KMS-11 (cell line): Measurements from ENCODE around the gene LMF2.

Experiments
- H2AFZ ChIP-seq: fragments of 200-600 bp; sonication (generic); 2 replicates; pipeline ENCODE4 v1.6.1; 2016; ENCODE audit warnings: antibody characterized with exemption, mixed run types, low read depth
- H3K27ac ChIP-seq: fragments of 200-600 bp; sonication (generic); 2 replicates; pipeline ENCODE4 v1.6.1; 2016; ENCODE audit warnings: mild to moderate bottlenecking, mixed run types
- H3K27me3 ChIP-seq: fragments of 200-600 bp; sonication (generic); 2 replicates; pipeline ENCODE4 v1.6.1; 2017; ENCODE audit warnings: mild to moderate bottlenecking, low read depth, mixed run types, moderate library complexity; ENCODE audit not compliant: insufficient read depth
- H3K36me3 ChIP-seq: fragments of 200-600 bp; sonication (generic); 2 replicates; pipeline ENCODE4 v1.6.1; 2017; ENCODE audit warnings: mild to moderate bottlenecking, mixed run types; ENCODE audit not compliant: insufficient read depth
- H3K4me1 ChIP-seq: fragments of 200-600 bp; sonication (generic); 2 replicates; pipeline ENCODE4 v1.6.1; 2016; ENCODE audit warnings: mild to moderate bottlenecking, low read depth, mixed run types; ENCODE audit not compliant: poor library complexity, severe bottlenecking
- H3K4me2 ChIP-seq: fragments of 200-600 bp; sonication (generic); 2 replicates; pipeline ENCODE4 v1.7.0; 2016; ENCODE audit warnings: mild to moderate bottlenecking, mixed run types
- H3K4me3 ChIP-seq: fragments of 200-600 bp; sonication (generic); IDR thresholded peaks from 2 replicates; pipeline ENCODE4 v1.6.1; 2017; ENCODE audit warnings: low read depth, low read length, mixed read lengths; ENCODE audit not compliant: insufficient read depth
- H3K79me2 ChIP-seq: fragments of 200-600 bp; sonication (generic); 2 replicates; pipeline ENCODE4 v1.6.1; 2016; ENCODE audit warnings: low read depth, mixed run types; ENCODE audit not compliant: insufficient read depth
- H3K9ac ChIP-seq: fragments of 200-600 bp; sonication (generic); 2 replicates; pipeline ENCODE4 v1.6.1; 2016; ENCODE audit warnings: mild to moderate bottlenecking, mixed run types
- H4K20me1 ChIP-seq: fragments of 200-600 bp; sonication (generic); 2 replicates; pipeline ENCODE4 v1.6.1; 2016; ENCODE audit warnings: mild to moderate bottlenecking, mixed run types; ENCODE audit not compliant: insufficient read depth
- CTCF ChIP-seq: fragments of 200-600 bp; sonication (generic); conservative IDR thresholded peaks from 2 replicates; pipeline ENCODE4 v1.6.1; 2017; ENCODE audit warnings: low read depth, mild to moderate bottlenecking, antibody characterized with exemption, low read length, moderate library complexity, mixed read lengths

Gene LMF2

GRCh38 chr22:50459496-50460140, 47.9 kb downstream of the LMF2 start:
- no peaks in the 10 kb centered on the region for H3K4me1 ChIP-seq
- TF ChIP-seq CTCF: no peak
- no peak overlapping the region for H3K4me2 ChIP-seq
- H3K27ac ChIP-seq: no peak overlapping the region
- H2AFZ ChIP-seq: no peak overlapping the region
- no peaks in the 10 kb centered on the region for H3K79me2 ChIP-seq
- H3K27me3 ChIP-seq: no peaks in the 10 kb centered on the region
- no peaks in the 10 kb centered on the region for H4K20me1 ChIP-seq
- H3K9ac ChIP-seq: no peak overlapping the region
- no peak overlapping the region for H3K4me3 ChIP-seq
- H3K36me3 ChIP-seq: no peaks in the 10 kb centered on the region

GRCh38 chr22:50459016-50459415, 48.5 kb downstream of the LMF2 start:
- no peaks in the 10 kb centered on the region for H3K27me3 ChIP-seq
- H3K36me3 ChIP-seq: no peaks in the 10 kb centered on the region
- H3K4me3 ChIP-seq: no peak overlapping the region
- no peak overlapping the region for H3K4me2 ChIP-seq
- no peak overlapping the region for H3K27ac ChIP-seq
- H3K79me2 ChIP-seq: no peaks in the 10 kb centered on the region
- H4K20me1 ChIP-seq: no peaks in the 10 kb centered on the region
- no peak overlapping the region for H3K9ac ChIP-seq
- no peak for TF ChIP-seq CTCF
- H3K4me1 ChIP-seq: no peaks in the 10 kb centered on the region
- no peak overlapping the region for H2AFZ ChIP-seq

- Histone ChIP-seq H3K36me3 (no peaks in the 10 kb centered on the region), H2AFZ (no peak overlapping the region), H3K27ac (no peak overlapping the region), H3K4me1 (no peaks in the 10 kb centered on the region), H3K4me3 (no peak overlapping the region), H3K4me2 (no peak overlapping the region), H3K9ac (no peak overlapping the region), H3K27me3 (no peaks in the 10 kb centered on the region), H3K79me2 (no peaks in the 10 kb centered on the region), H4K20me1 (no peaks in the 10 kb centered on the region)
- no peak for TF ChIP-seq CTCF
Observed at GRCh38 chr22:50456466-50457234, 50.9 kb downstream of the LMF2 start.

- Histone ChIP-seq H3K27ac (no peak overlapping the region), H3K4me2 (no peak overlapping the region), H2AFZ (no peak overlapping the region), H3K4me3 (no peak overlapping the region), H3K79me2 (no peaks in the 10 kb centered on the region), H3K36me3 (no peaks in the 10 kb centered on the region), H3K27me3 (no peaks in the 10 kb centered on the region), H4K20me1 (no peaks in the 10 kb centered on the region), H3K4me1 (no peaks in the 10 kb centered on the region), H3K9ac (no peak overlapping the region)
- no peak for TF ChIP-seq CTCF
Observed at GRCh38 chr22:50456026-50456425, 51.5 kb downstream of the LMF2 start.
